ENCODE measurements around the gene EPS8L2. TPM values are rescaled to one million over a fixed set of nuclear protein-coding genes. Genes with fewer than 3 reads are reported as not detected.

The EPS8L2 gene
- total and polyA plus RNA-seq, 2 of the 13 experiments (the other 11 are each of a cell fraction or from before 2014, with no cell fraction given): 89.3 to 416 TPM

DNA sequence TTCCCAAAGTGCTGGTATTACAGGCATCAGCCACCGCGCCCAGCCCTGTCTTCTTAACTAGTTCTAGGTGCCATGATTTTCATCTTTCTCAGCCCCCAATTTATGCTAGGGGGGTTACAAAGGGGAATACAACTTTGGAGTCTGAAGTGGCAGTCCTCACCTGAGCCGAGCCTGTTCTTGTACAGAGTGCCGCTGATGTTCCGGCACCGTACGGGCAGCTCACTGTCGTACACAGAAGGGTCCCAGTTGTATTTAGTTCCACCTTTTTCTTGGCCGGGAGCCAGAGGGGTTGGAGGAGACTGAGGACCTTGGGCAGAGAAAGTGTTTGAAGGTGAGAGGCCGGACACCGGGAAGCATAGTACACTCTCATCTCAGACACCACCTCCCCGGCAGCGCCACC, 18.3 kb upstream of the EPS8L2 start:
- Histone ChIP-seq H4K20me1 (ENCODE audit: insufficient read depth, low read length) (no peaks in the 10 kb centered on the region; the same call in 1 of the 2 replicates), H3K27ac (ENCODE audit: extremely low read length, insufficient read depth, low read length) (no peak overlapping the region), H2AFZ (ENCODE audit: low read length) (no peak overlapping the region), H3K27me3 (ENCODE audit: control insufficient read depth in 1 of 2, insufficient read depth in 2 of 2, low read length in 2 of 2) (no peaks in the 10 kb centered on the region; a peak in 1 of 5 replicates), H3K9ac (ENCODE audit: insufficient read depth, low read depth, low read length) (no peak overlapping the region), H3K4me1 (ENCODE audit: insufficient read depth, low read length) (peaks cover 11% of the 10 kb centered on the region), H3K79me2 (ENCODE audit: insufficient read depth, low read length) (peaks cover 19% of the 10 kb centered on the region), H3K4me3 (replicated peaks in 1 of 3; ENCODE audit: insufficient read depth in 1 of 3, low read depth in 2 of 3, low read length in 3 of 3) (no peak overlapping the region), H3K9me3 (ENCODE audit: low read length) (no peaks in the 10 kb centered on the region), H3K36me3 (replicated peaks in 1 of 2; ENCODE audit: control insufficient read depth in 1 of 2, insufficient read depth in 2 of 2, low read length in 2 of 2) (peaks cover 30 to 76% of the 10 kb centered on the region in 2 experiments), H3K4me2 (ENCODE audit: low read depth, low read length) (no peak overlapping the region)
- 95% methylated on average over 13 of the region's 13 CpGs for WGBS (ENCODE audit: low lambda C conversion rate)
- no TSS peak for BruUV-seq (replicated peaks)
- in situ Hi-C loops (cut with HindIII; ENCODE audit: extremely low pct_ligation_motif_present, low pct_unique_long_range_greater_than_20kb) (no loop called here), intact Hi-C loops (cut with micrococcal nuclease; ENCODE audit: unreplicated experiment) (no loop called here)
- no peak for ATAC-seq
- CTCF ChIA-PET (ENCODE audit: low intra/inter-chr PET ratio, low total read pairs): no interaction called here
- no peak for TF ChIP-seq HNF4G (IDR thresholded peaks at IDR 0.05; ENCODE audit: borderline replicate concordance, low read depth, low read length)
- TF ChIP-seq HNF4G (CRISPR knock-in tag; IDR thresholded peaks at IDR 0.05; ENCODE audit: borderline replicate concordance, low read depth): no peak
- no peak for TF ChIP-seq NFRKB (IDR thresholded peaks at IDR 0.05)
- no peak for TF ChIP-seq ELF1 (CRISPR knock-in tag; IDR thresholded peaks at IDR 0.05)
- no peak for TF ChIP-seq U2AF1 (optimal IDR thresholded peaks at IDR 0.05; ENCODE audit: low read depth, low read length)
- TF ChIP-seq MAF1 (CRISPR knock-in tag; IDR thresholded peaks at IDR 0.05; ENCODE audit: borderline replicate concordance): no peak
- TF ChIP-seq ZNF781 (CRISPR knock-in tag; IDR thresholded peaks at IDR 0.05; ENCODE audit: borderline replicate concordance, not compliant biosample characterization): no peak
- TF ChIP-seq ZNF337 (CRISPR knock-in tag; IDR thresholded peaks at IDR 0.05; ENCODE audit: borderline replicate concordance, low read depth): no peak
- DNase-seq (ENCODE audit: low spot score): no peak
- no peak for FAIRE-seq
- POLR2A ChIA-PET: no interaction called here

DNA sequence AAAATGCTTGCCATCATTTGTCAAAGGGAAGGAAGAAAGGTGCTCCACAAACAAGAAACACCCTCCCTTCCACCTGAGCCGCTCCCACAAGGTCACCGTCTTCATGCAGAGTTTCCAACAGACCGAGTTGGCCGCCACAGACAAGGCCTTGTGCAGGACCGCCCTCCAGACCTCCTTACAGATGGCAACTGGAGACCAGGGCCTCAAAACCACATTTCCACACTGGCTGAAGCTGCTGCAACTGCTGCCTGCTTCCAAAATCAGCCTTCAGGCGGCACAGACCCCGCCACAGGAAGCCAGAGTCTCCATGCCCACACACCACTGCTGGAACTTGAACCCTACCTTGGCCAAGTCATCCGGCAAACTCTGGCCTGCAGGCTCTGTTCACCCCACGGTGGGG, 17.4 kb upstream of the EPS8L2 start:
- H3K79me2 ChIP-seq (ENCODE audit: insufficient read depth, low read length): peaks cover 29% of the 10 kb centered on the region
- intact Hi-C loops (cut with micrococcal nuclease; ENCODE audit: unreplicated experiment) (no loop called here), in situ Hi-C loops (cut with HindIII; ENCODE audit: extremely low pct_ligation_motif_present, low pct_unique_long_range_greater_than_20kb) (no loop called here)
- no peaks in the 10 kb centered on the region; the same call in 1 of the 2 replicates for H4K20me1 ChIP-seq (ENCODE audit: insufficient read depth, low read length)
- H3K4me3 ChIP-seq (replicated peaks in 1 of 3; ENCODE audit: insufficient read depth in 1 of 3, low read depth in 2 of 3, low read length in 3 of 3): no peak overlapping the region
- H3K27me3 ChIP-seq (ENCODE audit: control insufficient read depth in 1 of 2, insufficient read depth in 2 of 2, low read length in 2 of 2): no peaks in the 10 kb centered on the region; a peak in 1 of 5 replicates
- ChIA-PET CTCF (ENCODE audit: low intra/inter-chr PET ratio, low total read pairs) (no interaction called here), POLR2A (no interaction called here)
- no peak for ATAC-seq
- no peak overlapping the region for H2AFZ ChIP-seq (ENCODE audit: low read length)
- H3K9me3 ChIP-seq (ENCODE audit: low read length): no peaks in the 10 kb centered on the region
- no peak for TF ChIP-seq IRF2 (CRISPR knock-in tag; IDR thresholded peaks at IDR 0.05)
- no peak for TF ChIP-seq JUN (CRISPR knock-in tag; IDR thresholded peaks at IDR 0.05)
- TF ChIP-seq ARNTL (CRISPR knock-in tag; IDR thresholded peaks at IDR 0.05): no peak
- peak; percentile 36 for TF ChIP-seq AGO2 (optimal IDR thresholded peaks at IDR 0.05; ENCODE audit: low read depth, low read length)
- TF ChIP-seq MLX (CRISPR knock-in tag; IDR thresholded peaks at IDR 0.05): no peak
- 93% methylated on average over 6 of the region's 9 CpGs for WGBS (ENCODE audit: low lambda C conversion rate)
- no peak overlapping the region for H3K9ac ChIP-seq (ENCODE audit: insufficient read depth, low read depth, low read length)
- peaks cover 28 to 66% of the 10 kb centered on the region in 2 experiments for H3K36me3 ChIP-seq (replicated peaks in 1 of 2; ENCODE audit: control insufficient read depth in 1 of 2, insufficient read depth in 2 of 2, low read length in 2 of 2)
- H3K27ac ChIP-seq (ENCODE audit: extremely low read length, insufficient read depth, low read length): no peak overlapping the region
- BruUV-seq (replicated peaks): no TSS peak
- no peak for DNase-seq (ENCODE audit: low spot score)
- no peak for FAIRE-seq
- no peak overlapping the region for H3K4me2 ChIP-seq (ENCODE audit: low read depth, low read length)
- peaks cover 20% of the 10 kb centered on the region for H3K4me1 ChIP-seq (ENCODE audit: insufficient read depth, low read length)

Data from HepG2 (cell line).